GM19035 (cell line): ENCODE data around the gene HCFC1.

Experiments
- ATAC-seq: cut with Tn5 transposase; IDR thresholded peaks from one replicate; pipeline ENCODE4 v1.9.1; 2021; ENCODE audit not compliant: unreplicated experiment

Gene HCFC1

GRCh38 chrX:153926858-153927671 is 44.6 kb downstream of the HCFC1 start:
- ATAC-seq, result peak; percentile 36

GRCh38 chrX:153926552-153926857 is 45.1 kb downstream of the HCFC1 start:
- no peak for ATAC-seq

GRCh38 chrX:153925739-153926551 is 45.7 kb downstream of the HCFC1 start, which contains the start of gene ARHGAP4:
TSS of gene ARHGAP4 (minus strand) at chrX:153926264. CDS start at chrX:153926202, 62 bp downstream.
- no peak for ATAC-seq

GRCh38 chrX:153925387-153925738 is 46.3 kb downstream of the HCFC1 start:
- no peak for ATAC-seq

DNA sequence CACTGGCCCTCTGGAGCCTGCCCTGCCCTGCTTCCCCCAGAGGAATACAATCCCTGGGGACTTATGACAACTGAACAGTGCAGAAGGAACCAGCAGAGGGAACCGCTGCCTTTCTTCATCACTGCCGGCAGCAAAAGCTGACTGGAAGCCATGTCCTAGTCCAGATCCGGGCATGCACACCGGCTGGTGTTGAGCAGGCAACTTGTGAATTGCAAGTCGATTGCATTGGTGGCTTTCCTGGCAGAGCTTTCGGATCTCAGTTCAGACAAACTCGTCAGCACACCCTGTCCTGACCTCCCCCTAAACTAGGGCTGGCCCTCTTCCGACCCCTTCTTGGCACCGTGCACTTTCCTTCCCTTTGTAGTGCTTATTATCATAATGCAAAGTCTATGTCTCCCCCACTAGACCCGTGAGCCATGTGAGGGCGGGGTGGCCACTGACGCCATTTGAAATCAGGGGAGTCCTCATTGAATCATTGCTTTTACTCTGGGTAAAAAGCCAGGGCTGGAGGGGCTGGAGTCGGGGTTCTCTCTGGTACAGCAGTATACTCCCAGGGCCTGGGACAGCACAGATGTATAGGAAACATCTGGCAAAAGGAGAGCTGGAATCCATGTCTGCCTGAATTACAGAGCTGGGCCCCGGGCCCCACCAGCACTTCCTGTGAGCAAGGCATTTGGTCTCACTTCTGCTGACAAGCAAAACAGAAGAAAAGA is 47.3 kb downstream of the HCFC1 start:
- no peak for ATAC-seq

DNA sequence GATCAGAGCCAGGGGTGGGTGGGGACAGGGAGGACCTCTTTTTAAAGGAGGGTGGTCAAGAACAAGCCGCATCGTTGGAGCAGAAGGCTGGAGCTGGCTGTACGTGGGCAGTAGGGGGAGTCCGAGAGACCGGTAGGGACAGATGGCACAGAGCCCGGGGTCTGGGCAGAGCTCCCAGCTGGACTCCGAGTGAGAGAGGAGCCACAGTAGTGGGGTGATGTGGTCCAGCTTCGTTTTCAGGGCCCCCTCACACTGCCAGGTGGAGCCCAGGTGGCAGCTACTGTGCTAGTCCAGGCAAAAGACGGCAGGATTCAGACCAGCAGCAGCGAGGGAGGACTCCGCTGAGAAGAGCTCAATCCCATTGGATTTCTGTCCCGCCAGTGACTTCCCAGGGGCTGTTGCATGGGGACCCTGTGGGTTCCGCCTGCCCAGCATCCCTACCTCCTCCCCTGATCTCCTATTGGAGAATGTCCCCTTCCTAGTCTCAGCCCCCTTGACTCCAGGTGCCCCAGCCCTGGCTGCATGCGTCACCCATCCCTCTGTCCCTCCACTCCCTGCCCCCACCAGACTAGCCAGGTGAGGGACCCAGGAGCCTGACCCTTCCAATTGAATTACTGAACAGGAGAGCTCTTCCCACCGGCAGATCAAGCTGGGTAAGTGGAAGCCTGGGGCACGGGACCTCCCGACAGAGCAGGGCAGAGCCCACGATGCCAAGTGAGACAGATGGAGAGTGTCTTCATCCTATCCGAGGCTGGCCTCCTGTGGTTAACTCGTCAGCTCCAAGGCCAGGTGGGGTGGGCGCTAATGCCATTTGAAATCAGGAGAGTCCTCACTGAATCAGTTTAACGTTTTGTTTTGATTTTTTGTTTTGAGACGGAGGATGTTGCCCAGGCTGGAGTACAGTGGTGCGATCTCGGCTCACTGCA is 48.4 kb downstream of the HCFC1 start:
- no peak for ATAC-seq

- no peak for ATAC-seq
Observed at GRCh38 chrX:153921511-153922446, 49.8 kb downstream of the HCFC1 start.

DNA sequence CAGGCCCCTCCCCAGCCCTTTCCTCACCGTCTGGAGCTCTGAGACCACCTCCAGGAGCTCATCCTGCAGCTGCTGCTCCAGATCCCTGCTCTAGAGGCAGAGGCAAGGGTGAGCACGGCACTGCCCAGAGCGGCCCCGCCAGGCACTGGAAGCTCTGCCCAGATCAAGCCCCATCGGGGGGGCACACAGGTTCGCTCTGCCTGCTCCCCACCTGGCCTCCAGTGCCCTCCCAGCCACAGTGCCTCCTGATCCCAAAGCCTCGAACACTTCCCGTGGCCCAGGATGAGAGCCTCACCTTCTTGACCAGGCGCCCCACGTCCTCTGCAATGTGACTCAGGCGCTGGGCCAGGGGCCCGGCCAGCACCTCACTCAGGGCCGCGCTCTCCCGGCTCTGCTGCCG is 50.5 kb downstream of the HCFC1 start:
- ATAC-seq, result no peak

DNA sequence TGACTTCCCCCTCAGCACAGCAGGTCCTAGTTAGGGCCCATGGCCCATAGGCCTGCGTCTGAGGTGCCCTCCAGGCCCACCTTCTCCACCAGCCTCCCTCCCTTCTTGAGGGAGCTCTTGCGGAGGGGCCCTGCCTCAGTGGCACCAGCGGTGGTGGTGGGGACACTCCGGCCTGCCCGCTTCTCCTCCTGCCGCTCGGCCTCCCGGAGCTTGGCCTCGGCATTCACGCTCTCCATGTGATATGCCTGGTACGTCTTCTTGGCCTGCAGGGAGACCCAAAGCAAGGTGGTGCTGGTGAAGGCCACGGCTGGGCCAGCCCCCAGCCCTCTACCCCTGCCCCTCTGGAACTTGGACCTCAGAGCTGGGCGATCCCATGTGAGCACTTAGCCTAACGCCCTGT is 51.1 kb downstream of the HCFC1 start:
- no peak for ATAC-seq

GRCh38 chrX:153919281-153919680 is 52.3 kb downstream of the HCFC1 start:
- ATAC-seq, result no peak

- ATAC-seq, result no peak
Observed at GRCh38 chrX:153917869-153918268, 53.7 kb downstream of the HCFC1 start.

- no peak for ATAC-seq
Observed at GRCh38 chrX:153913701-153914100, 57.9 kb downstream of the HCFC1 start.

- no peak for ATAC-seq
Observed at GRCh38 chrX:153913211-153913610, 58.4 kb downstream of the HCFC1 start.

GRCh38 chrX:153911798-153912197 is 59.8 kb downstream of the HCFC1 start:
- no peak for ATAC-seq

GRCh38 chrX:153910446-153910845 is 61.2 kb downstream of the HCFC1 start:
- no peak for ATAC-seq

DNA sequence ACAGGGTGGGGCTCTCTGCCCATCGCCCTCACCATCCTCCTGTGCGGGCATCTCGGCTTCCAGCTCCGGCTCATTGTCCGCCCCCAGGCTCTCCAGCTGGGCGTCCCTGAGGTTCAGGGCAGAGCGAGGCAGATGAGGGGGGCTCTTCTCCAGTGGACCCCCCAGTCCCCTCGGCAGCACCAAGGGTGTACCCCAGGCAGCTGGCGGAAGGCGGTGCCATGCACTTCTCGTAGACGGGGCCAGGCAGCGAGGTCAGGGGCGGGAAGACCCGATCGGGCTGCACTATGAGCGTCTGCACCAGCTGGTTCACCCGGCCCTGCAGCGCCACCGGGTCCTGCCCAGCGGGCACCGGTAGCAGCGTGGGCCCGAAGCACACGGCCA is 61.6 kb downstream of the HCFC1 start:
- ATAC-seq, result no peak

DNA sequence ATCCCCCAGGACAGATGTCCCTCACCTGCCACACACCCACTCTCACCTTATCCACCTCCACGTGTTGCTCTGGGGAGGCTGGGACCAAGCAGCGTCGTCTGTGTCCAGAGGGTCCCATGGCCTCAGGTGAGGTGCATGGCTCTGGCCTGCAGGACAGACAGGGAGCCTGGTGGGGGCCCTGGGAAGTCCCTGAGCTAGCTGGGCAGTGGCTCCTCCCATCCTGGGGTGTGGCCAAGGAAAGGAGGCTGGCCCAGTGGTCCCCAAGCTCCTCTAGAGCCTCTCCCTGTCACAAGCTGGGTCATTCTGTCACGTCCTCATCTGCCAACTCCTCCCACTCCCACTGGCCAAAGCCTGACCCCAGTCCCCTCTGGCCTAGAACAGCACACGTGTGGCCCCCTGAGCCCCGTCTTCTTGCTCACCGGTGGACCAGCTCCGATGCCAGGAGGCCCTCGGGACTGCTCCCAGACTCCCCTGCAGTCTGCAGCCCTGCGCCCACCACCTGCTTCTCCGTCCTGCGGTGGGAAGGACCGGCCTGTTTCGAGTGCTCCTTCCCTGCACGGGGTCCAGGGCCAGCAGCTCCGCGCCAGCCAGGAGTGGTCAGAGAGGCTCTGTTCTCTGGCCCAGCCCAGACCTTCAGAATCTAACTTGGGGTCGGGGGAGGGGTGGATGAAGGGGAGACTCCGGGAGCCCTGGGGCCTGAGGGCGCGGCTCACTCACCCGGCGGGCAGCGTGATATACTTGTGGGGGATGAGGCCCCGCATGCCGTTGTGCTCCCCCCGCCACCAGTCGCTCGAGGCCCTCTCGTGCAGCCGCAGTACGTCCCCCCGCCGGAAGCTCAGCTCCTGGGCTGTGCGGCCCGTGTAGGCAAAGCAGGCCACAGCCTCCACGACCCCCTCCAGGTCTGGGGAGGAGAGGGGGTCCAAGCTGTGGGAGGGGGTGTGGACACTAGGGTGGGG is 62.3 kb downstream of the HCFC1 start:
- no peak for ATAC-seq

GRCh38 chrX:153908219-153908860 is 63.3 kb downstream of the HCFC1 start:
- no peak for ATAC-seq
